GM12875 (cell line): ENCODE data around the gene KPTN.
A peak's percentile ranks its signal among the peaks of the same experiment; 100 is the strongest.

Source experiments
- H3K4me3 ChIP-seq: one replicate; pipeline ENCODE4 v1.5.1; 2011; ENCODE audit warnings: low read depth, low read length, control low read depth
- TF ChIP-seq, protein P1 (sequence below): IDR thresholded peaks from 2 replicates; pipeline ENCODE4 v1.5.1; 2011; ENCODE audit warnings: low read depth, mild to moderate bottlenecking, control low read depth, inconsistent platforms, low read length, moderate library complexity, borderline replicate concordance; ENCODE audit not compliant: insufficient read depth

The KPTN gene

DNA sequence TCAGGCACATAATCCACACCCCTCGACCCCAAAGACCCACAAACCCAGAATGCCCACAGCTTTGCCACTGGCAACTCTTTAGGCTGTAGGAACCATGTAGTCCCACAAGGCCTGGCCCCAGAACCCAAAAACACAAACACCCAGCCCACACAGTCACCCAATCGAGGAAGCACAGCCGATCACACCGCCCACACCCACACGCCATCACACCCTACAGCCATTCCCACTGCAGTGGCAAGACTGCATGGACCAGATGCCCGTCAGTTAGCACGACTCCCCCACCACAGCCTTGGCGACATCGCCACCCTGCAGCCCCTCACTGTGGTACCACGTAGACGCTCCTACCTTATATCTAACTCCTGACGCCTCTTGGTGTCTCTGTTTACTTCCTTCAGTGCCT lies 40.7 kb downstream of the KPTN start:
- TF ChIP-seq, protein P1, sequence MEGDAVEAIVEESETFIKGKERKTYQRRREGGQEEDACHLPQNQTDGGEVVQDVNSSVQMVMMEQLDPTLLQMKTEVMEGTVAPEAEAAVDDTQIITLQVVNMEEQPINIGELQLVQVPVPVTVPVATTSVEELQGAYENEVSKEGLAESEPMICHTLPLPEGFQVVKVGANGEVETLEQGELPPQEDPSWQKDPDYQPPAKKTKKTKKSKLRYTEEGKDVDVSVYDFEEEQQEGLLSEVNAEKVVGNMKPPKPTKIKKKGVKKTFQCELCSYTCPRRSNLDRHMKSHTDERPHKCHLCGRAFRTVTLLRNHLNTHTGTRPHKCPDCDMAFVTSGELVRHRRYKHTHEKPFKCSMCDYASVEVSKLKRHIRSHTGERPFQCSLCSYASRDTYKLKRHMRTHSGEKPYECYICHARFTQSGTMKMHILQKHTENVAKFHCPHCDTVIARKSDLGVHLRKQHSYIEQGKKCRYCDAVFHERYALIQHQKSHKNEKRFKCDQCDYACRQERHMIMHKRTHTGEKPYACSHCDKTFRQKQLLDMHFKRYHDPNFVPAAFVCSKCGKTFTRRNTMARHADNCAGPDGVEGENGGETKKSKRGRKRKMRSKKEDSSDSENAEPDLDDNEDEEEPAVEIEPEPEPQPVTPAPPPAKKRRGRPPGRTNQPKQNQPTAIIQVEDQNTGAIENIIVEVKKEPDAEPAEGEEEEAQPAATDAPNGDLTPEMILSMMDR: no peak
- H3K4me3 ChIP-seq: no peak overlapping the region

- no peak overlapping the region for H3K4me3 ChIP-seq
- TF ChIP-seq, protein P1: no peak
Measured at GRCh38 chr19:47438793-47439220, 45.2 kb downstream of the KPTN start.

DNA sequence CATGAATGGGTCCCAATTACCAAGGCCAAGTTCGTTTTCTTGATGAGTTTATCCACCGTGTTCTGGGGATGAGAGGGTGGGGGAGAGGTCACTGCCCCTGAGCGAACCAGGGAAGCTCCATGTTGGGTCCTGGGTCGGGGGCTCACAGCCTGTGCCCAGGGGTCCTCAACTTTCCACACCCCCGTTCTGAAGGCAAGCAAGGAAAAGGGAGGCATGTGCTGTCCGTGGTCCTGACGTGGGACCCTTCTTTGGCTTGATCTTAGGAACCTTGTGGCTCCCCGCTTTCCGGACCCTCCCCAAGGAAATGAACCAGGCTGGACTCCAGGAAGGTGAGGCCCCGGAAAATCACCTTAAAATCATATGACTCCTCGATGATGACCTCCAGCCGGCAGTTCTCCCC lies 46.5 kb downstream of the KPTN start:
- TF ChIP-seq, protein P1: no peak
- no peak overlapping the region for H3K4me3 ChIP-seq

DNA sequence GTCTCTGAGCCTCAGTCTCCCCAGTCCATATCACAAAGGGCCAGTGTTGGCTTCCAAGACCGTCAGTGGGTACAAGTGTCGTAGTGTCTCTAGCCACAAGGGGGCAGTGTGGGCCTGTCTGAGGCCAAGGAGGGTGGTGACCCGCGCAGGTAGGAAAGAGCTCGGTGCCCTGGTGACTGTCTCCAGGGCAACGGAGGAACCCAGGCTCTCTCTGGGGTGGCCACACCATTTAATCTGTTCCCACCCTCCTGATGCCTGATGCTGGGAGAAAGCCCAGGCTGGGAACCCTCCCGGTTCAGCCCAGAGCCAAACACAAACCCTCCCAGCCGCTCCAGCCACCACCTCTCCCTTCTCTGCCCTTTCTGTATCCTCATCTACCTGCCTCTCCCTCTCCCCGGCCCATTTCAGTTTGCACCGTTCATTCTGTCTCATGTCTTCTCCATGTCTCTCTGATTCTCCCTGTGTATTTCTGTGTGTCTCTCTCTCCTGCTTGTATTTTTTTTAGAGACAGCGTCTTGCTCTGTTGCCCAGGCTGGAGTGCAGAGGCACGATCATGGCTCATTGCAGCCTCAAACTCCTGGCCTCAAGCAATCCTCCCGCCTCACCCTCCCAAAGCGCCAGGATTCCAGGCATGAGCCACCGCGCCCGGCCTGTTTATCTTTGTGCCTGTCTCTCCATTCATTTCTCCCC lies 47.2 kb downstream of the KPTN start:
- H3K4me3 ChIP-seq: no peak overlapping the region
- TF ChIP-seq, protein P1: peak; percentile 85

- H3K4me3 ChIP-seq: no peak overlapping the region
- TF ChIP-seq, protein P1: no peak
Measured at GRCh38 chr19:47435883-47436417, 48.1 kb downstream of the KPTN start.

- H3K4me3 ChIP-seq: no peak overlapping the region
- TF ChIP-seq, protein P1: no peak
Measured at GRCh38 chr19:47435196-47435595, 48.8 kb downstream of the KPTN start.

DNA sequence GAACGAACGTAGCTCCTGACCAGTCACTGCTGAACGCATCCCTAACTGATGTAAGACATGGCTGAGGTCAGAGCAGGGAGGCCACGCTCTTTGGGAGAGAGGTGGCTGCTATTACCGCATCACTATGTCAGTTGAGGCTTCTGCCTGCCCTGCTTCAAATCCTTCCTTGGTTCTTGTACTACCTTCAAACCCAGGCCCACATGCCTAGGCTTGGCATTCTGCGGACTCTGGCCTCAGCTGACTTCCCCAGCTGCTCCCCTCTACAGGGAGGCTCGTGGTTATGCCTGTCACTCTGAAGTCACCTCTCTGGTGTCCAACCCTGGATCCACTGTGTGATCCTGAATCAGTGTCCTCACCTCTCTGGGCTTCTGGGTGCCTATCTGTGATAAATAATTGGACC lies 49.9 kb downstream of the KPTN start:
- no peak overlapping the region for H3K4me3 ChIP-seq
- TF ChIP-seq, protein P1: no peak
